ENCODE data around the gene NFATC2IP. TPM values are rescaled to one million over a fixed set of nuclear protein-coding genes. Genes with fewer than 3 reads are reported as not detected.

NFATC2IP gene
- total RNA-seq, 4 donors from 2014 or later, result 10.3 to 40.8 (median 16.6) TPM

DNA sequence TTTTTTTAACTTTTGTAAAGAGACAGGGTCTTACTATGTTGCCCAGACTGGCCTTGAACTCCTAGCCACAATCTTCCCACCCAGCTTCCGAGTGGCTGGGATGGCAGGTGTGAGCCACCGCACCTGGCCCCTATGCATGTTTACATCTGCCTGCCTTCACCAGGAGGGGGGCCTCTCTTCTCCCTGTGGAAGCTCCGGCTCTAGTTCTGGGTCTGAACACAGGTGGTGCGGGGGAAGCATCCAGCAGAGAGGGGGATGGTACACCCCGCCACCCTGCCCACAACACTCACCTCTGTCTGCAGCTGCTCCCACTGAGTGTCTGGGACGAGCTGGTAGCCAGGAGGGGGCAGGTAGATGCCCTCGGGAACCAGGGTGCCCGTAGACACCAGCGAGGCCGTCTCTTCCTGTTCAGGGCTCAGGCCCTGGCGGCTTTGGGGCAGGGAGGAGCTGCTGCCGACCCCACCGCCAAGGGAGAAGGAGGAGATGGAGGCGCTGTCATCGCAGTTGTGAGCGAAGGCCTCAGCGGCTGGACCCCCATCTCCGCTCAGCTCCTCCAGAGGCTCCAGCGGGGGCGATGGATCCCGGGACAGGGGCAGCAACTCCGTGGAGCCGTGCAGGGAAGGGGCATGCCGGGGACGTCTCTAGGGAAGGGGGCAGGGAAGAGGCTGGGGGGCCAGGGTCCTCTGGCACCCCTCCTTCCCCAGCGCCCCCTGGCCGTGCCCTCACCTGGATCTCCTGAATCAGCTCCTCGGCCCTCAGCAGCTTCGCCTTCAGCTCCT lies 36.6 kb upstream of the NFATC2IP start:
- Histone ChIP-seq H3K36me3 (no peaks in the 10 kb centered on the region), H3K4me3 (no peak overlapping the region), H3K27ac (no peak overlapping the region), H3K27me3 (no peaks in the 10 kb centered on the region), H3K9me3 (no peaks in the 10 kb centered on the region), H3K4me1 (no peaks in the 10 kb centered on the region)
- no peak for TF ChIP-seq POLR2A (IDR thresholded peaks at IDR 0.05)
- TF ChIP-seq, protein P1, sequence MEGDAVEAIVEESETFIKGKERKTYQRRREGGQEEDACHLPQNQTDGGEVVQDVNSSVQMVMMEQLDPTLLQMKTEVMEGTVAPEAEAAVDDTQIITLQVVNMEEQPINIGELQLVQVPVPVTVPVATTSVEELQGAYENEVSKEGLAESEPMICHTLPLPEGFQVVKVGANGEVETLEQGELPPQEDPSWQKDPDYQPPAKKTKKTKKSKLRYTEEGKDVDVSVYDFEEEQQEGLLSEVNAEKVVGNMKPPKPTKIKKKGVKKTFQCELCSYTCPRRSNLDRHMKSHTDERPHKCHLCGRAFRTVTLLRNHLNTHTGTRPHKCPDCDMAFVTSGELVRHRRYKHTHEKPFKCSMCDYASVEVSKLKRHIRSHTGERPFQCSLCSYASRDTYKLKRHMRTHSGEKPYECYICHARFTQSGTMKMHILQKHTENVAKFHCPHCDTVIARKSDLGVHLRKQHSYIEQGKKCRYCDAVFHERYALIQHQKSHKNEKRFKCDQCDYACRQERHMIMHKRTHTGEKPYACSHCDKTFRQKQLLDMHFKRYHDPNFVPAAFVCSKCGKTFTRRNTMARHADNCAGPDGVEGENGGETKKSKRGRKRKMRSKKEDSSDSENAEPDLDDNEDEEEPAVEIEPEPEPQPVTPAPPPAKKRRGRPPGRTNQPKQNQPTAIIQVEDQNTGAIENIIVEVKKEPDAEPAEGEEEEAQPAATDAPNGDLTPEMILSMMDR (IDR thresholded peaks at IDR 0.05), result no peak
- intact Hi-C loops (cut with DNase I; ENCODE audit: low total_unique reads), result no loop called here
- DNase-seq, result no peak

DNA sequence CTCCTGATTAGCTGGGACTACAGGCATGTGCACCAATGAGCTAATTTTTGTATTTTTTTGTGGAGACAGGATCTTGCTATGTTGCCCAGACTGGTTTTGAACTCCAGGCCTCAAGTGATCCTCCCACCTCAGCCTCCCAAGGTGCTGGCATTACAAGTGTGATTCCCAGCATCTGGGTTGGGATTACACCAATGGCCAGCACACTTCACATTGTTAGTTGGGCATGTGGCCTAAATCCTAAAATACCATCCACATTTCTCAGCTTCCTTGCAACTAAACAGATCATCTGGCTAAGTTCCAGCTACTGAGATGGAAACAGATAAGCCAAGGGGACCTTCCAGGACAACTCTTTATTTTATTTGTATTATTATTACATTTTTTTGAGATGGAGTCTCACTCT lies 35.6 kb upstream of the NFATC2IP start:
- no peak for DNase-seq
- H3K9me3 ChIP-seq, result no peaks in the 10 kb centered on the region
- H3K27me3 ChIP-seq, result no peaks in the 10 kb centered on the region
- H3K36me3 ChIP-seq, result no peaks in the 10 kb centered on the region
- intact Hi-C loops (cut with DNase I; ENCODE audit: low total_unique reads), result no loop called here
- TF ChIP-seq, protein P1 (IDR thresholded peaks at IDR 0.05), result no peak
- no peak for TF ChIP-seq POLR2A (IDR thresholded peaks at IDR 0.05)
- H3K27ac ChIP-seq, result no peak overlapping the region
- no peak overlapping the region for H3K4me3 ChIP-seq
- H3K4me1 ChIP-seq, result no peaks in the 10 kb centered on the region

DNA sequence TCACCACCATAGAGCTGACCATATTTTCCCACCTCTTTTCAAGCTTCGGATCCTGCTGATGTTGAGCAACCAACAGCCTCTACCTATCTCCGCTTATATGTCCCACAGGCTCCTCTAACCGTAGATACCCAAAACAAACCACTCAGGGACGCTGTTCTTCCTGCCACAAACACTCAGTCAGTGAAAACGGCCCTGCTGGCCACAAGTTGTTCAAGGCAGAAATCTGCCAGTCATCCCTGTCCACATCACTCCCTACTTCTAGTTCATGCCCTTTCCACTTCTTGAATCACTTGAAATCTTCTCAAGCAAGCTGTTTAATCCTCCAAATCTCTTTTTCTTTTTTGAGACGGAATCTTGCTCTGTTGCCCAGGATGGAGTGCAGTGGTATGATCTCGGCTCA lies 33.6 kb upstream of the NFATC2IP start:
- H3K4me1 ChIP-seq, result no peaks in the 10 kb centered on the region
- H3K4me3 ChIP-seq, result no peak overlapping the region
- no peak overlapping the region for H3K27ac ChIP-seq
- no peaks in the 10 kb centered on the region for H3K9me3 ChIP-seq
- no peaks in the 10 kb centered on the region for H3K36me3 ChIP-seq
- intact Hi-C loops (cut with DNase I; ENCODE audit: low total_unique reads), result no loop called here
- DNase-seq, result no peak
- no peak for TF ChIP-seq POLR2A (IDR thresholded peaks at IDR 0.05)
- TF ChIP-seq, protein P1 (IDR thresholded peaks at IDR 0.05), result no peak
- H3K27me3 ChIP-seq, result no peaks in the 10 kb centered on the region

DNA sequence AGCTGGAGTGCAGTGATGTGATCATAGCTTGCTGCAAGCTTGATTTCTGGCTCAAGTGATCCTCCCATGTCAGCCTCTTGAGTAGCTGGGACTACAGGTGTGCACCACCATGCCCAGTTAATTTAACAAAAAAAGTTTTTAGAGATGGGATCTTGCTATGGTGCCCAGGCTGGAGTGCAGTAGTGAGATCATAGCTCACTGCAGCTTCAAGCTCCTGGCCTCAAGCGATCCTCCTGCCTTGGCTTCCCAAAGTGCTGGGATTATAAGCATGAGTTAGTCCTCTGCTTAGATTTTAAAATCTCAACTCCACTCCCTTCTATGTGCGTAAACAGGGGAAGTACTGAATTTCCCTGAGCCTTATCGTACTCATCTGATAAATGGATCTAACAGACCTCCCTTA lies 32.0 kb upstream of the NFATC2IP start:
- TF ChIP-seq POLR2A (IDR thresholded peaks at IDR 0.05), result no peak
- TF ChIP-seq, protein P1 (IDR thresholded peaks at IDR 0.05), result no peak
- DNase-seq, result no peak
- H3K27me3 ChIP-seq, result no peaks in the 10 kb centered on the region
- H3K27ac ChIP-seq, result no peak overlapping the region
- no peak overlapping the region for H3K4me3 ChIP-seq
- intact Hi-C loops (cut with DNase I; ENCODE audit: low total_unique reads), result no loop called here
- H3K36me3 ChIP-seq, result no peaks in the 10 kb centered on the region
- H3K9me3 ChIP-seq, result no peaks in the 10 kb centered on the region
- no peaks in the 10 kb centered on the region for H3K4me1 ChIP-seq

DNA sequence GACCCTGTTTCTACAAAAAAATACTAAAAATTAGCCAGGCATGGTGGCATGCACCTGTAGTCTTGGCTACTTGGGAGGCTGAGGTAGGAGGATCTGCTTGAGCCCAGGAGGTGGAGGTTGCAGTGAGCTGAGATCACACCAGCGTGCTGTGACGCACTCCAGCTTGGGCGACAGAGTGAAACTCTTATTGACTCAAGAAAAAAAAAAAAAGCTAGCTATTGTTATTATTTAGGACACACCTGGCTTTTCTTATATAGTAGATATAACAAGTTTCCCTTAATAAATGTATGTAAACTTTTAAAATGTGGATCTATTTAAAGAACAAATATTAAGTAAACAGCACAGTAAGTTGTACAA lies 27.5 kb upstream of the NFATC2IP start:
- intact Hi-C loops (cut with DNase I; ENCODE audit: low total_unique reads), result loop anchor here (10.0 kb wide), 1 partner anchor 48 kb away; the partner anchor contains the start of gene ATP2A1
- no peaks in the 10 kb centered on the region for H3K36me3 ChIP-seq
- no peak overlapping the region for H3K27ac ChIP-seq
- TF ChIP-seq POLR2A (IDR thresholded peaks at IDR 0.05), result no peak
- TF ChIP-seq, protein P1 (IDR thresholded peaks at IDR 0.05), result no peak
- peaks cover 0 to 7% of the 10 kb centered on the region in 2 donors for H3K4me1 ChIP-seq
- H3K9me3 ChIP-seq, result no peaks in the 10 kb centered on the region
- no peak for DNase-seq
- no peaks in the 10 kb centered on the region for H3K27me3 ChIP-seq
- H3K4me3 ChIP-seq, result no peak overlapping the region

All from uterus (tissue), 4 donors.